ENCODE data around the gene FAF1.

Gene FAF1

GRCh38 chr1:50611675-50612074, 348.4 kb downstream of the FAF1 start:
- DNase-seq: no peak

GRCh38 chr1:50610563-50610962, 349.5 kb downstream of the FAF1 start:
- DNase-seq: no peak

GRCh38 chr1:50609508-50609907, 350.6 kb downstream of the FAF1 start:
- no peak for DNase-seq

GRCh38 chr1:50605186-50605875, 354.7 kb downstream of the FAF1 start:
- peak in 1 of 2 donors; percentile 1 for DNase-seq

- DNase-seq: no peak
These were observed 355.5 kb downstream of the FAF1 start for GRCh38 chr1:50604580-50604979.

GRCh38 chr1:50603274-50604271, 356.5 kb downstream of the FAF1 start:
- no peak for DNase-seq

- no peak for DNase-seq
These were observed 360.5 kb downstream of the FAF1 start for GRCh38 chr1:50599546-50599945.

GRCh38 chr1:50595874-50596273, 364.2 kb downstream of the FAF1 start:
- DNase-seq: no peak

GRCh38 chr1:50593515-50593914, 366.6 kb downstream of the FAF1 start:
- DNase-seq: no peak

GRCh38 chr1:50591598-50591997, 368.5 kb downstream of the FAF1 start:
- no peak for DNase-seq

- no peak for DNase-seq
These were observed 377.7 kb downstream of the FAF1 start for GRCh38 chr1:50582346-50582745.

- DNase-seq: no peak
These were observed 390.0 kb downstream of the FAF1 start for GRCh38 chr1:50570066-50570468.

- no peak for DNase-seq
These were observed 391.3 kb downstream of the FAF1 start for GRCh38 chr1:50568782-50569181.

- DNase-seq: no peak
These were observed 393.7 kb downstream of the FAF1 start for GRCh38 chr1:50566405-50566804.

- DNase-seq: no peak
These were observed 395.6 kb downstream of the FAF1 start for GRCh38 chr1:50564417-50564816.

GRCh38 chr1:50562106-50562505, 398.0 kb downstream of the FAF1 start:
- DNase-seq: no peak

GRCh38 chr1:50559421-50559820, 400.6 kb downstream of the FAF1 start:
- DNase-seq: no peak

GRCh38 chr1:50553921-50554320, 406.1 kb downstream of the FAF1 start:
- no peak for DNase-seq

GRCh38 chr1:50548243-50548642, 411.8 kb downstream of the FAF1 start:
- no peak for DNase-seq

GRCh38 chr1:50542362-50542761, 417.7 kb downstream of the FAF1 start:
- DNase-seq: no peak

GRCh38 chr1:50538476-50538875, 421.6 kb downstream of the FAF1 start:
- no peak for DNase-seq

GRCh38 chr1:50531601-50532000, 428.5 kb downstream of the FAF1 start:
- no peak for DNase-seq

GRCh38 chr1:50531027-50531426, 429.0 kb downstream of the FAF1 start:
- no peak for DNase-seq

GRCh38 chr1:50529510-50529909, 430.6 kb downstream of the FAF1 start:
- no peak for DNase-seq

All from activated CD4-positive, alpha-beta T cell treated with anti-CD3 and anti-CD28 coated beads for 4 hours (primary cell).